Measurements from ENCODE around the gene PPIA. TPM values are rescaled to one million over a fixed set of nuclear protein-coding genes. Genes with fewer than 3 reads are reported as not detected.
"Not testable (repeated sequence)": the region's sequence is repeated elsewhere in the genome, so short reads cannot be mapped to it uniquely, and the experiment has no call there.

Gene PPIA
- total RNA-seq, 1 experiment from 2014 or later = 2,238 TPM

GRCh38 chr7:44827567-44827966 is 31.1 kb downstream of the PPIA start:
- no peaks in the 10 kb centered on the region for H3K4me1 Mint-ChIP-seq (ENCODE audit: insufficient read depth, unreplicated experiment)
- no peak overlapping the region for H3K27ac Mint-ChIP-seq (ENCODE audit: low read depth, unreplicated experiment)
- H3K36me3 Mint-ChIP-seq (ENCODE audit: insufficient read depth, unreplicated experiment) = peaks cover 50% of the 10 kb centered on the region
- H3K4me3 Mint-ChIP-seq (ENCODE audit: unreplicated experiment) = no peak overlapping the region
- no peaks in the 10 kb centered on the region for H3K9me3 Mint-ChIP-seq (ENCODE audit: unreplicated experiment)
- ChIA-PET CTCF (interaction anchor here (0.7 to 1.0 kb wide), 2 partner anchors 325 to 808 kb away, joined by 3 to 4 read pairs; no protein-coding TSS in a partner anchor), POLR2A (interaction anchor here (0.7 to 1.2 kb wide), 3 partner anchors 17 to 246 kb away, joined by 3 to 4 read pairs (median 3); no protein-coding TSS in a partner anchor)
- no peak for DNase-seq (ENCODE audit: unreplicated experiment)
- no peaks in the 10 kb centered on the region for H3K27me3 Mint-ChIP-seq (ENCODE audit: insufficient read depth, unreplicated experiment)
- intact Hi-C loops (cut with micrococcal nuclease) = no loop called here
- no peak for TF ChIP-seq CTCF (IDR thresholded peaks at IDR 0.05; ENCODE audit: unreplicated experiment)
- BruUV-seq (replicated peaks) = no TSS peak

GRCh38 chr7:44838751-44839150 is 42.3 kb downstream of the PPIA start:
- peaks cover 50% of the 10 kb centered on the region for H3K36me3 Mint-ChIP-seq (ENCODE audit: insufficient read depth, unreplicated experiment)
- ChIA-PET CTCF (interaction anchor here (1.0 kb wide), 1 partner anchor 22 kb away, joined by 3 read pairs; no protein-coding TSS in a partner anchor), POLR2A (interaction anchor here (1.2 kb wide), 1 partner anchor 37 kb away, joined by 4 read pairs; no protein-coding TSS in a partner anchor)
- intact Hi-C loops (cut with micrococcal nuclease) = no loop called here
- H3K9me3 Mint-ChIP-seq (ENCODE audit: unreplicated experiment) = no peaks in the 10 kb centered on the region
- no peak for TF ChIP-seq CTCF (IDR thresholded peaks at IDR 0.05; ENCODE audit: unreplicated experiment)
- no TSS peak for BruUV-seq (replicated peaks)
- peaks cover 5% of the 10 kb centered on the region for H3K4me1 Mint-ChIP-seq (ENCODE audit: insufficient read depth, unreplicated experiment)
- peak overlapping the region; percentile 54 for H3K27ac Mint-ChIP-seq (ENCODE audit: low read depth, unreplicated experiment)
- no peak overlapping the region for H3K4me3 Mint-ChIP-seq (ENCODE audit: unreplicated experiment)
- H3K27me3 Mint-ChIP-seq (ENCODE audit: insufficient read depth, unreplicated experiment) = no peaks in the 10 kb centered on the region
- no peak for DNase-seq (ENCODE audit: unreplicated experiment)

- Mint-ChIP-seq H3K4me1 (ENCODE audit: insufficient read depth, unreplicated experiment) (peaks cover 16% of the 10 kb centered on the region), H3K36me3 (ENCODE audit: insufficient read depth, unreplicated experiment) (peaks cover 30% of the 10 kb centered on the region)
- H3K4me3 Mint-ChIP-seq (ENCODE audit: unreplicated experiment); H3K27me3 Mint-ChIP-seq (ENCODE audit: insufficient read depth, unreplicated experiment); H3K9me3 Mint-ChIP-seq (ENCODE audit: unreplicated experiment); BruUV-seq (replicated peaks); H3K27ac Mint-ChIP-seq (ENCODE audit: low read depth, unreplicated experiment); DNase-seq (ENCODE audit: unreplicated experiment): not testable (repeated sequence)
- POLR2A ChIA-PET = interaction anchor here (0.7 to 2.1 kb wide), 6 partner anchors 11 to 352 kb away, joined by 3 to 10 read pairs (median 3); partner anchors contain the start of genes NUDCD3 and OGDH
- CTCF ChIA-PET = interaction anchor here (0.6 kb wide), 1 partner anchor 43 kb away, joined by 4 read pairs; no protein-coding TSS in a partner anchor
- intact Hi-C loops (cut with micrococcal nuclease) = loop anchor here (10.0 kb wide), 1 partner anchor 168 kb away; no protein-coding TSS in a partner anchor
Observed at GRCh38 chr7:44842675-44843074, 46.2 kb downstream of the PPIA start.

- H3K36me3 Mint-ChIP-seq (ENCODE audit: insufficient read depth, unreplicated experiment) = peaks cover 33% of the 10 kb centered on the region
- BruUV-seq (replicated peaks); H3K27ac Mint-ChIP-seq (ENCODE audit: low read depth, unreplicated experiment); H3K4me3 Mint-ChIP-seq (ENCODE audit: unreplicated experiment); H3K9me3 Mint-ChIP-seq (ENCODE audit: unreplicated experiment); H3K27me3 Mint-ChIP-seq (ENCODE audit: insufficient read depth, unreplicated experiment); DNase-seq (ENCODE audit: unreplicated experiment): not testable (repeated sequence)
- ChIA-PET CTCF (interaction anchor here (0.6 to 1.0 kb wide), 3 partner anchors 42 to 294 kb away, joined by 3 to 5 read pairs (median 4); partner anchors contain the start of gene PURB), POLR2A (interaction anchor here (0.6 to 2.1 kb wide), 10 partner anchors 12 to 352 kb away, joined by 3 to 10 read pairs (median 3); partner anchors contain the start of genes NUDCD3 and OGDH)
- intact Hi-C loops (cut with micrococcal nuclease) = loop anchor here (10.0 kb wide), 1 partner anchor 169 kb away; no protein-coding TSS in a partner anchor
- H3K4me1 Mint-ChIP-seq (ENCODE audit: insufficient read depth, unreplicated experiment) = peaks cover 16% of the 10 kb centered on the region
Observed at GRCh38 chr7:44843440-44843839, 47.0 kb downstream of the PPIA start.

- ChIA-PET CTCF (interaction anchor here (0.6 to 1.6 kb wide), 8 partner anchors 9 to 291 kb away, joined by 3 to 5 read pairs (median 3); partner anchors contain the start of gene PURB), POLR2A (interaction anchor here (0.7 to 8.1 kb wide), 13 partner anchors 9 to 272 kb away, joined by 3 to 140 read pairs (median 7); partner anchors contain the start of genes CCM2, DDX56, OGDH and PPIA)
- no peaks in the 10 kb centered on the region for H3K9me3 Mint-ChIP-seq (ENCODE audit: unreplicated experiment)
- TF ChIP-seq CTCF (IDR thresholded peaks at IDR 0.05; ENCODE audit: unreplicated experiment) = no peak
- H3K27ac Mint-ChIP-seq (ENCODE audit: low read depth, unreplicated experiment) = peak overlapping the region; percentile 90
- H3K4me1 Mint-ChIP-seq (ENCODE audit: insufficient read depth, unreplicated experiment) = peaks cover 16% of the 10 kb centered on the region
- BruUV-seq (replicated peaks) = no TSS peak
- no peaks in the 10 kb centered on the region for H3K27me3 Mint-ChIP-seq (ENCODE audit: insufficient read depth, unreplicated experiment)
- H3K36me3 Mint-ChIP-seq (ENCODE audit: insufficient read depth, unreplicated experiment) = peaks cover 18% of the 10 kb centered on the region
- H3K4me3 Mint-ChIP-seq (ENCODE audit: unreplicated experiment) = peak overlapping the region; percentile 87
- intact Hi-C loops (cut with micrococcal nuclease) = loop anchor here (5.0 to 10.0 kb wide), 2 partner anchors 73 to 171 kb away; no protein-coding TSS in a partner anchor
- no peak for DNase-seq (ENCODE audit: unreplicated experiment)
Observed at GRCh38 chr7:44845451-44845850, 49.0 kb downstream of the PPIA start.

- intact Hi-C loops (cut with micrococcal nuclease) = loop anchor here (5.0 to 10.0 kb wide), 2 partner anchors 74 to 172 kb away; no protein-coding TSS in a partner anchor
- CTCF ChIA-PET = interaction anchor here (0.6 to 1.5 kb wide), 14 partner anchors 9 to 1697 kb away, joined by 3 to 9 read pairs (median 3); partner anchors contain the start of gene OGDH
- not testable (repeated sequence) for H3K9me3 Mint-ChIP-seq (ENCODE audit: unreplicated experiment)
Observed at GRCh38 chr7:44846390-44846789, 49.9 kb downstream of the PPIA start.

More at GRCh38 chr7:44846390-44846789, 49.9 kb downstream of the PPIA start:
- H3K27me3 Mint-ChIP-seq (ENCODE audit: insufficient read depth, unreplicated experiment); DNase-seq (ENCODE audit: unreplicated experiment); BruUV-seq (replicated peaks): not testable (repeated sequence)
- POLR2A ChIA-PET = interaction anchor here (0.6 to 8.1 kb wide), 23 partner anchors 11 to 356 kb away, joined by 3 to 140 read pairs (median 8); partner anchors contain the start of genes CCM2, DDX56, NUDCD3 and OGDH
- H3K4me3 Mint-ChIP-seq (ENCODE audit: unreplicated experiment) = peak overlapping the region; percentile 87
- H3K27ac Mint-ChIP-seq (ENCODE audit: low read depth, unreplicated experiment) = peak overlapping the region; percentile 90
- H3K36me3 Mint-ChIP-seq (ENCODE audit: insufficient read depth, unreplicated experiment) = peaks cover 12% of the 10 kb centered on the region
- H3K4me1 Mint-ChIP-seq (ENCODE audit: insufficient read depth, unreplicated experiment) = peaks cover 16% of the 10 kb centered on the region
